G401 (cell line): ENCODE measurements around the gene ATP9A. TPM values are rescaled to one million over a fixed set of nuclear protein-coding genes. Genes with fewer than 3 reads are reported as not detected.
A peak's percentile ranks its signal among the peaks of the same experiment; 100 is the strongest.
"Not testable (repeated sequence)": the region's sequence is repeated elsewhere in the genome, so short reads cannot be mapped to it uniquely, and the experiment has no call there.

Experiments
- DNase-seq: peaks from one replicate; pipeline ENCODE4 v3.0.0-alpha.2; 2015; ENCODE audit warnings: low spot score
- in situ Hi-C: cut with HindIII; loops from 2 replicates; pipeline ENCODE4 v1.10.0; 2016; ENCODE audit warnings: low sequenced_read_pairs, mixed read lengths
- total RNA-seq: library from RNA; depleted of rRNA; stranded (reverse); fragments of >200 nt; shearing (Covaris generic); gene quantifications from 2 replicates; pipeline ENCODE4 v1.2.3, GENCODE V29; 2014

ATP9A gene
- total RNA-seq, 1 experiment from 2014 or later, result 15.7 TPM

DNA sequence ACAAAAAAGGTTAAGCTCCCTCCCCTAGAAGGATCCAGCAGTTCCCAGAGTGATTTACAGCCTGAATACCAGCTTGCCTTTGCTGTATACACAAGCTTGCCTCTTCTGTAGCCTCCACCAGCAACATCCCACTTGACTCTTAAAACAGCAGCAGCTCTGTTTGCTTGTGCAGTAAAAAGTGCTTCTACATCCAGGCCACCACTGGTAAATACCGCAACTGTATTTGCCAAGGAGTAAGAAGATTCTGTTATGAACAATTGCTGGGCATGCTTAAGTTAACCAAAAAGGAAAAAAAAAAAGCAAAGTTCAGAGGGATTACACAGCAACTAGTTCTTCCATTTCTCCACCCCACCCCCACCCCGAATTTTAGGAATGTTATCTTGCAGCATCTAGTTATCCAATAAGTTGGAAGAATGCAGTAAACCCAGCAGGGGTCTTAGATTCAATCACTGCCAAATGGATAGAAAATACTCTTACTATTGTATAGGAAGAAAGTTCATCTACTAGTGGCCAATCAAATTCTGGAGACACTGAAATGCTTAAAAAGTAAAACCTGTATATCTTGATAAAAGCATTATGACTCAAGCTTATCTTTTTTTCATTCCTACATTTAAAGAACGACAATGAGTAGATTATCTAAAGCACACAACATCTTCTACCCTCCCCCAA lies 29.3 kb upstream of the ATP9A start:
- in situ Hi-C loops, result loop anchor here (10.0 to 25.0 kb wide), 2 partner anchors 83 to 265 kb away; no protein-coding TSS in a partner anchor
- DNase-seq, result peak; percentile 55

GRCh38 chr20:51796340-51796739 lies 28.1 kb upstream of the ATP9A start:
- in situ Hi-C loops, result loop anchor here (10.0 to 25.0 kb wide), 2 partner anchors 82 to 266 kb away; no protein-coding TSS in a partner anchor

DNA sequence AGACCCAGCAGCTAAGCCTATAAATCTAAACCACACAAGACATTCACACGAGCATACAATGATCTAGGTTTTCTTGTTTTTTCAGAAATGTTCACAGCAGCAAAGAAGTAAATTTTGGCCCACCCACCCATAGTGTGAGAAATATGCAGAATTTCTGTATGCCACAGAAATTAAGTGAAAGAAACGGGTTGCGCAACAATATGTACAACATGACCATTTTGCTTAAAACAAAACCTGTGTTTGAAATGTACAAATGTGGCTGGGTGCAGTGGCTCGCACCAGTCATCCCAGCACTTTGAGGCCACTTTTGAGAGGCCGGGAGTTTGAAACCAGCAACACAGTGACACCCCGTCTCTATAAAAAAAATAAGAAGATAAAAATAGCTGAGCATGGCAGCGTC lies 24.8 kb upstream of the ATP9A start:
- DNase-seq, result no peak
- in situ Hi-C loops, result loop anchor here (10.0 to 25.0 kb wide), 2 partner anchors 78 to 269 kb away; no protein-coding TSS in a partner anchor

More at GRCh38 chr20:51796340-51796739, 28.1 kb upstream of the ATP9A start:
- no peak for DNase-seq

GRCh38 chr20:51791626-51792025 lies 23.4 kb upstream of the ATP9A start:
- DNase-seq, result no peak
- in situ Hi-C loops, result loop anchor here (10.0 to 25.0 kb wide), 2 partner anchors 77 to 271 kb away; no protein-coding TSS in a partner anchor

- in situ Hi-C loops, result loop anchor here (10.0 to 25.0 kb wide), 2 partner anchors 75 to 272 kb away; no protein-coding TSS in a partner anchor
Measured at GRCh38 chr20:51790256-51790655, 22.1 kb upstream of the ATP9A start.

DNA sequence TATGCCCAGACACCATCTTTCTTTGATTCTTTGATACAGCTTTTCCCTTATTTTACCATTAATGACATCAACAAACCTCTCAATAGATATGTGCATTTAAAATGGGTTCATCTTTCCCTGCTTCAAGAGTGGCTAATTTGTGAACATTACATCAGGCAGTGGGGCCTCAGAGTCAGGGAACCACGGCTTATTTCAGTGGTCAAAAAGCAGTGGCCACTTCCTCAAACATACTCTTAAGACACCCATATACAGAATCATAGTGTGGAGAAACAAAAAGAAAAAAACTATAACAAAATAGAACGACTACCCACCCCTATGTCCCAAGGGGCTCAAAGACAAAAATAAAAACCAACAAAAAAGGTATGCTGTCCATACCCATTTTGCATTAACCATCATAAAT lies 21.2 kb upstream of the ATP9A start:
- in situ Hi-C loops, result loop anchor here (25.0 kb wide), 1 partner anchor 273 kb away; no protein-coding TSS in a partner anchor
- no peak for DNase-seq

More at GRCh38 chr20:51790256-51790655, 22.1 kb upstream of the ATP9A start:
- no peak for DNase-seq

- DNase-seq, result no peak
- in situ Hi-C loops, result loop anchor here (25.0 kb wide), 1 partner anchor 273 kb away; no protein-coding TSS in a partner anchor
Measured at GRCh38 chr20:51788822-51789221, 20.6 kb upstream of the ATP9A start.

GRCh38 chr20:51784299-51784698 lies 16.1 kb upstream of the ATP9A start:
- in situ Hi-C loops, result loop anchor here (25.0 kb wide), 1 partner anchor 278 kb away; no protein-coding TSS in a partner anchor
- no peak for DNase-seq

DNA sequence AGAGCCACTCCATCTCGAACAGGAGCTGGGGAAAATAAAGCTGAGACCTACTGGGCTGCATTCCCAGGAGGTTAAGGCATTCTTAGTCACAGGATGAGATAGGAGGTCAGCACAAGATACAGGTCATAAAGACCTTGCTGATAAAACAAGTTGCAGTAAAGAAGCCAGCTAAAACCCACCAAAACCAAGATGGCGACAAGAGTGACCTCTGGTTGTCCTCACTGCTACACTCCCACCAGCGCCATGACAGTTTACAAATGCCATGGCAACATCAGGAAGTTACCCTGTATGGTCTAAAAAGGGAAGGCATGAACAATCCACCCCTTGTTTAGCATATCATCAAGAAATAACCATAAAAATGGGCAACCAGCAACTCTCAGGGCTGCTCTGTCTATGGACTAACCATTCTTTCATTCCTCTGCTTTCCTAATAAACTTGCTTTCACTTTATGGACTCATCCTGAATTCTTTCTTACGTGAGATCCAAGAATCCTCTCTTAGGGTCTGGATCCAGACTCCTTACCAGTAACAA lies 10.1 kb upstream of the ATP9A start:
- in situ Hi-C loops, result loop anchor here (25.0 kb wide), 1 partner anchor 284 kb away; no protein-coding TSS in a partner anchor
- DNase-seq, result not testable (repeated sequence)

DNA sequence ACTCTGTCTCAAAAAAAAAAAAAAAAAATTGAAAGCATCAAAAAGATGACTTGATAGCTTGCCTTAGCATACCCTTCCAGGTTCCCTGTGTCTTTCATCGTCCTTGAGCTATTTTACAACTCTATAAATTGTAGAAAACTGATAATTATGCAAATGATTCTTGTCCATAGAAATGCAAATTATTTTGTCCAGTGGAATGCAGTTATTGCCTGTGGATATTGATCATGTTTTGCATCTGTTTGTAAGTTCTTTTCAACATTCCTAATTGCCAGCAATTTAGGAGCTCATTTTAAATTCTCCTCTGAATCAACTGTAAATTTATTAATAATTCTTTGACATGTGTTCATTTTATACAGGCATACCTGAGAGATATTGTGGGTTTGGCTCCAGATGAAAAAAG lies 7.1 kb upstream of the ATP9A start:
- in situ Hi-C loops, result loop anchor here (25.0 kb wide), 1 partner anchor 287 kb away; no protein-coding TSS in a partner anchor
- DNase-seq, result no peak

GRCh38 chr20:51772236-51772635 lies 4.0 kb upstream of the ATP9A start:
- in situ Hi-C loops, result no loop called here

DNA sequence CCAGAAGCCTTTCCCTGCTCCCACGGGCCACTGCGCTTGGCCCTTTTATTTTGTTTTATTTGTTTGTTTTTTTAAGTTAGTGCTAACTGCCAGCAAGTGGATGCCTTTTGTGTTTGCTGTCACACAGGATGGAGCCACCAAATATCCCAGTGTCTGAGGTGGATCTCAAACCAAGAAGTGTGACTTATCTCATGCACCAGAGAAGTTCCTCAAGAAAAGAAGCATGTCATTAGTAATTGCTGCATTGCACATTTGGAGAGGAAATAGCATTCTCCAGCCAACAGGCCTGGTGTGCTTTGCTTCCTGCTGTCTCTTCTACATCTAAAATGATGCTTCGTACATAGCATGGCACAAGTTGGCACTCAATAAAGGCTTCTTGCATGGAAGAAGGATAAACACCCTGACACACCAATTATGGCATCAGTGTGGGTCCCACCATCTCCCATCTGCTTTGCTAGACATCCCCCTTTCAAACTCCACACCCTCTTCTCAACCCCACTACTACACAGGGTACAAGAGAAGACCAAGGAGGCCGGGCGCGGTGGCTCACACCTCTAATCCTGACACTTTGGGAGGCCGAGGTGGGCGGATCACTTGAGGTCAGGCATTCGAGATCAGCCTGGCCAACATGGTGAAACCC lies 1.9 kb upstream of the ATP9A start:
- DNase-seq, result peak; percentile 42
- in situ Hi-C loops, result no loop called here

More at GRCh38 chr20:51772236-51772635, 4.0 kb upstream of the ATP9A start:
- DNase-seq, result no peak

GRCh38 chr20:51768759-51769517 lies 748 bp upstream of the ATP9A start:
- in situ Hi-C loops, result no loop called here
- peak; percentile 46 for DNase-seq

DNA sequence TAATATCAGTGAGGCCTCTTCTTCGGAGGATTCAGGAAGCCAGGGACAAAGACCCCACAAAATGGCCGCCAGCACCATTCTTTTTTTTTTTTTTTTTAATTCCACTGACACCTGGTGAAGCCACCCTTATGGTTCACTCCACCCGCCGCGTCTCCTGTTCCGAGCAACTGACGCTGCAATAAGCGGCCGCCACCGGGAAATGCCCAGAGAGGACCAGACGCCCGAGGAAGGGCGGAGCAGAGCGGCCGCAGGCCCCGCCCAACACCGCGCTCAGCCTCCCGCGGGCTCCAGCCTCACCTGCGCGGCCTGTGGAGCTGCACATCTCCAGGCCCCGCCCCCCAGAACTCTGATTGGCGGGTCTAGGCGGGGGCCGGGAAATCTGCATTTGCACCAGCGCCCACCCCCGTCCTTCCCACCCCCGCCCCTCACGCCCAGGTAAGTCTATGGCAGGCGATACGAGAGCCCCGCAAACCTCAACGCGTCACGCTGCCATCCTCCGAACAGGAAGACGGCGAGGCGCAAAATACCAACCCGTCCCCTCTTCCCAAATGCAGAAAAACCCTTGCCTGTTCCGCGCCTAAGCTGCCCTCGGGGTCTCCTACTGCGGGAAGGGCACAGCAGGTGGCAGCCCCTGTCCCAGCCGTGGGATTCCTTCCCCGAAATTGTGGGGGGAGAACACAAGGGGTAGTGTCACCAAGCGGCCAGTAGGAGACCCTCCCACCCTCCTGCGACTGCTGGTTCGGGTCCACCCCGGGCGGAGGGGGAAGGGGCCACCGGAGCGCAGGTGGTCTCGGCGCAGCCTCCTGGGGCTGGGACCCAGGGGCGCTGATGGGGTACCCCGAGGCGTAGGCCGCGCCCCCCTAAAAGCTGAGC lies 960 bp downstream of the ATP9A start:
- peak; percentile 95 for DNase-seq
- in situ Hi-C loops, result no loop called here

GRCh38 chr20:51765381-51765780 lies 2.8 kb downstream of the ATP9A start:
- in situ Hi-C loops, DNase-seq: not testable (repeated sequence)

DNA sequence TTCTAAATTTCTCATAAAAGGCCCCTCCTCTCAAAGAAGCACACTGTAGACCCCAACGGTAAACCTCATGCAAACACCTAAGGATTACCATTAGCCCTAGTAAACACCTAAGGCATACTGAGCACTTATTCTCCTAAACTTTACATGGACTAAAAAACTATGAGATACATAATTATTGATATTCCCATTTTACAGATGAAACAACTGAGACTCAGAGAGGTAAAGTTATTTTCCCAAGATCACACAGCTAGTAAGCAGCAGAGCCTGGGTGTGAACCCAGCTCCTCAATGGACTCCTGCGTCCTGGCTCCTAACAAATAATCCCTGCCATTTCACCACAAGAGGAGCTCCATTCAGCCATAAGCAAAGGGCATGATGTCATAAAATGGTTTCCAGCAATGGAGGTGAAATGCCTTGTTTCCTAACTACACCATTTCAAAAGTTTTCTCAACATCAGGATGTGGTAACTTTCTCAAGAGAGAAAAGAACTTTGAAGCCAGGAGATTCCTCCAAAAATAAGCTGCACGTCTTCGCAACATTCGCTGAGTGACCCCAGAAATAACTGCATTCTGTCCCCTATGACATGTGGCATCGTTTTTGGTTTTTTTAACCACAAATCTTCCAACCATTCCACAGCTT lies 4.1 kb downstream of the ATP9A start:
- in situ Hi-C loops, result no loop called here
- DNase-seq, result no peak

GRCh38 chr20:51760905-51761546 lies 7.2 kb downstream of the ATP9A start:
- in situ Hi-C loops, result no loop called here
- DNase-seq, result no peak
